Stimulated activated CD4-positive, alpha-beta T cell treated with anti-CD3 and anti-CD28 coated beads, Interleukin-15, amount 100 ng/mL, for 1 hour (primary cell): ENCODE measurements around the gene JAK3.

ENCODE experiments used
- DNase-seq, 2 donors: peaks; one replicate each; pipeline ENCODE4 v3.0.0-alpha.2; 2020; ENCODE audit warnings: low read depth in 1 of 2, low spot score in 1 of 2

JAK3 gene

GRCh38 chr19:17866312-17866963 lies 18.7 kb upstream of the JAK3 start:
- DNase-seq: no peak

GRCh38 chr19:17865364-17866311 lies 17.9 kb upstream of the JAK3 start:
- DNase-seq: no peak

GRCh38 chr19:17863520-17864182 lies 15.9 kb upstream of the JAK3 start:
- DNase-seq: no peak

GRCh38 chr19:17862711-17863519 lies 15.1 kb upstream of the JAK3 start:
- DNase-seq: no peak

- DNase-seq: no peak
Measured at GRCh38 chr19:17861542-17862402, 14.0 kb upstream of the JAK3 start.

- DNase-seq: no peak
Measured at GRCh38 chr19:17860993-17861360, 13.2 kb upstream of the JAK3 start.

GRCh38 chr19:17860331-17860992 lies 12.7 kb upstream of the JAK3 start:
- no peak for DNase-seq

GRCh38 chr19:17859533-17860330 lies 11.9 kb upstream of the JAK3 start, which contains the start of gene RPL18A:
Gene RPL18A, plus strand, starts transcription at chr19:17859910. Its CDS starts 47 bp downstream, at chr19:17859957.
- peak; percentile 95 to 98 for DNase-seq

- peak; percentile 81 to 90 for DNase-seq
Measured at GRCh38 chr19:17855280-17856152, 7.7 kb upstream of the JAK3 start.

GRCh38 chr19:17854061-17854460 lies 6.3 kb upstream of the JAK3 start:
- no peak for DNase-seq

- DNase-seq: no peak
Measured at GRCh38 chr19:17848595-17849292, 962 bp upstream of the JAK3 start.

- no peak for DNase-seq
Measured at GRCh38 chr19:17846146-17846545, 1.6 kb downstream of the JAK3 start.

- no peak for DNase-seq
Measured at GRCh38 chr19:17843908-17844490, 3.8 kb downstream of the JAK3 start.

- DNase-seq: no peak
Measured at GRCh38 chr19:17843292-17843827, 4.4 kb downstream of the JAK3 start.

- DNase-seq: no peak
Measured at GRCh38 chr19:17842663-17843291, 5.0 kb downstream of the JAK3 start.
